Tibial artery (tissue), 4 donors: Measurements from ENCODE around the gene FSTL4.

Experiments used
- DNase-seq, 2 donors: peaks; one replicate each; pipeline ENCODE4 v3.0.0-alpha.2; 2019
- H3K27ac ChIP-seq, 2 donors: fragments of 200-600 bp; sonication (generic) in 1 of 2; 1 replicate in 1 of 2; 2 replicates in 1 of 2; pipeline ENCODE4 v1.5.1; 2018 to 2019; ENCODE audit warnings: mild to moderate bottlenecking in 1 of 2
- H3K27me3 ChIP-seq, 2 donors: fragments of 200-600 bp; sonication (generic) in 1 of 2; one replicate each; pipeline versions ENCODE4 v1.5.1 to v1.6.0; 2016 to 2019
- H3K36me3 ChIP-seq, 3 donors: fragments of 200-600 bp; sonication (generic) in 2 of 3; one replicate each; pipeline ENCODE4 v1.5.1; 2016 to 2019; ENCODE audit warnings: mild to moderate bottlenecking in 2 of 3
- H3K4me1 ChIP-seq, 4 donors: fragments of 200-600 bp; sonication (generic) in 2 of 4; 1 replicate in 3 of 4; 2 replicates in 1 of 4; pipeline ENCODE4 v1.5.1; 2016 to 2019
- H3K4me3 ChIP-seq, 2 donors: fragments of 200-600 bp; sonication (generic) in 1 of 2; 1 replicate in 1 of 2; 2 replicates in 1 of 2; pipeline ENCODE4 v1.5.1; 2018 to 2019; ENCODE audit warnings: mild to moderate bottlenecking in 2 of 2
- H3K9me3 ChIP-seq, 3 donors: fragments of 200-600 bp; sonication (generic) in 1 of 3; one replicate each; pipeline ENCODE4 v1.5.1; 2016 to 2019
- CTCF ChIP-seq, 2 experiments: fragments of 200-600 bp in 1 of 2; fragments of 450-650 bp in 1 of 2; IDR thresholded peaks; one replicate each; pipeline ENCODE4 v1.5.1; 2017 to 2019; ENCODE audit warnings: antibody characterized with exemption in 2 of 2, mild to moderate bottlenecking in 1 of 2, moderate library complexity in 1 of 2
- intact Hi-C: fragments of 100-400 bp; cut with DNase I; formaldehyde crosslinking; loops from one replicate; pipeline ENCODE4 v1.15.0; 2023; ENCODE audit warnings: low total_unique reads

FSTL4 gene

GRCh38 chr5:133266966-133267365, 345.4 kb downstream of the FSTL4 start:
- Histone ChIP-seq H3K27ac (no peak overlapping the region), H3K27me3 (peaks cover 0 to 21% of the 10 kb centered on the region in 2 donors), H3K4me3 (no peak overlapping the region), H3K4me1 (no peaks in the 10 kb centered on the region), H3K36me3 (no peaks in the 10 kb centered on the region), H3K9me3 (no peaks in the 10 kb centered on the region)
- no peak for TF ChIP-seq CTCF (IDR thresholded peaks at IDR 0.05)
- intact Hi-C loops: no loop called here
- DNase-seq: no peak

GRCh38 chr5:133266527-133266878, 345.8 kb downstream of the FSTL4 start:
- H3K4me1 ChIP-seq: no peaks in the 10 kb centered on the region
- TF ChIP-seq CTCF (IDR thresholded peaks at IDR 0.05): no peak
- no peak overlapping the region for H3K27ac ChIP-seq
- intact Hi-C loops: no loop called here
- peaks cover 0 to 21% of the 10 kb centered on the region in 2 donors for H3K27me3 ChIP-seq
- no peak overlapping the region for H3K4me3 ChIP-seq
- H3K36me3 ChIP-seq: no peaks in the 10 kb centered on the region
- no peak for DNase-seq
- no peaks in the 10 kb centered on the region for H3K9me3 ChIP-seq

GRCh38 chr5:133265720-133266526, 346.4 kb downstream of the FSTL4 start:
- no peak overlapping the region for H3K4me3 ChIP-seq
- no peaks in the 10 kb centered on the region for H3K4me1 ChIP-seq
- H3K36me3 ChIP-seq: no peaks in the 10 kb centered on the region
- intact Hi-C loops: no loop called here
- DNase-seq: no peak
- peaks cover 0 to 21% of the 10 kb centered on the region in 2 donors for H3K27me3 ChIP-seq
- no peak overlapping the region for H3K27ac ChIP-seq
- TF ChIP-seq CTCF (IDR thresholded peaks at IDR 0.05): no peak
- H3K9me3 ChIP-seq: no peaks in the 10 kb centered on the region

GRCh38 chr5:133265257-133265656, 347.1 kb downstream of the FSTL4 start:
- H3K36me3 ChIP-seq: no peaks in the 10 kb centered on the region
- no peaks in the 10 kb centered on the region for H3K9me3 ChIP-seq
- no peak for DNase-seq
- H3K27ac ChIP-seq: no peak overlapping the region
- no peaks in the 10 kb centered on the region for H3K4me1 ChIP-seq
- H3K4me3 ChIP-seq: no peak overlapping the region
- peaks cover 0 to 21% of the 10 kb centered on the region in 2 donors for H3K27me3 ChIP-seq
- TF ChIP-seq CTCF (IDR thresholded peaks at IDR 0.05): no peak
- intact Hi-C loops: no loop called here

- intact Hi-C loops: no loop called here
- H3K4me3 ChIP-seq: no peak overlapping the region
- no peaks in the 10 kb centered on the region for H3K9me3 ChIP-seq
- TF ChIP-seq CTCF (IDR thresholded peaks at IDR 0.05): no peak
- no peak for DNase-seq
- H3K36me3 ChIP-seq: no peaks in the 10 kb centered on the region
- H3K27ac ChIP-seq: no peak overlapping the region
- no peaks in the 10 kb centered on the region for H3K4me1 ChIP-seq
- peaks cover 0 to 21% of the 10 kb centered on the region in 2 donors for H3K27me3 ChIP-seq
Measured at GRCh38 chr5:133262690-133263089, 349.7 kb downstream of the FSTL4 start.
